SU-DHL-6 (cell line): ENCODE results near the gene TIGD4.
"Not testable (repeated sequence)": the region's sequence is repeated elsewhere in the genome, so short reads cannot be mapped to it uniquely, and the experiment has no call there.

Experiments
- H2AFZ ChIP-seq: fragments of 200-600 bp; sonication (generic); 2 replicates; pipeline ENCODE4 v1.6.1; 2014; ENCODE audit warnings: low read depth, mild to moderate bottlenecking, moderate library complexity, mixed read lengths, antibody characterized with exemption, low read length; ENCODE audit not compliant: severe bottlenecking
- H3F3A ChIP-seq: fragments of 200-600 bp; shearing (Covaris generic); 2 replicates; pipeline ENCODE4 v1.6.0; 2016; ENCODE audit warnings: antibody characterized with exemption, mild to moderate bottlenecking; ENCODE audit not compliant: insufficient read depth
- H3K27ac ChIP-seq: fragments of 200-600 bp; sonication (generic); 2 replicates; pipeline ENCODE4 v1.5.1; 2016; ENCODE audit warnings: low read depth, mild to moderate bottlenecking, low read length, moderate library complexity, mixed read lengths
- H3K27me3 ChIP-seq: fragments of 200-600 bp; sonication (generic), shearing (Covaris generic); 2 replicates; pipeline ENCODE4 v1.6.0; 2014; ENCODE audit warnings: mild to moderate bottlenecking, low read length
- H3K36me3 ChIP-seq: fragments of 200-600 bp; sonication (generic); 2 replicates; pipeline ENCODE4 v1.6.1; 2014; ENCODE audit warnings: mild to moderate bottlenecking, low read length, mixed read lengths
- H3K4me2 ChIP-seq: fragments of 300-600, 200-600 bp; shearing (Covaris generic), sonication (generic); 2 replicates; pipeline ENCODE4 v1.6.0; 2014; ENCODE audit warnings: low read length, low read depth, mild to moderate bottlenecking; ENCODE audit not compliant: poor library complexity, severe bottlenecking
- H3K4me3 ChIP-seq: fragments of 200-600 bp; sonication (generic); 2 replicates; pipeline ENCODE4 v1.5.1; 2014; ENCODE audit warnings: antibody characterized with exemption, low read length, mild to moderate bottlenecking, mixed read lengths; ENCODE audit not compliant: insufficient read depth, poor library complexity, severe bottlenecking
- H3K79me2 ChIP-seq: fragments of 200-600 bp; sonication (generic); 2 replicates; pipeline ENCODE4 v1.6.1; 2014; ENCODE audit warnings: mild to moderate bottlenecking, low read length, moderate library complexity; ENCODE audit not compliant: insufficient read depth
- H3K9ac ChIP-seq: fragments of 200-600 bp; sonication (generic); 2 replicates; pipeline ENCODE4 v1.7.0; 2014; ENCODE audit warnings: mild to moderate bottlenecking, low read length
- H3K9me2 ChIP-seq: fragments of 200-600 bp; sonication (generic); replicated peaks from 2 replicates; pipeline ENCODE4 v1.6.1; 2014; ENCODE audit warnings: low read length; ENCODE audit not compliant: insufficient read depth
- H3K9me3 ChIP-seq: fragments of 200-600 bp; sonication (generic); 2 replicates; pipeline ENCODE4 v1.6.1; 2014; ENCODE audit warnings: low read length, mixed read lengths; ENCODE audit not compliant: insufficient read depth
- H4K20me1 ChIP-seq: fragments of 200-600 bp; sonication (generic); 2 replicates; pipeline ENCODE4 v1.6.1; 2014; ENCODE audit warnings: low read depth, mild to moderate bottlenecking, antibody characterized with exemption, low read length, moderate library complexity, mixed read lengths
- EZH2phosphoT487 ChIP-seq: fragments of 200-600 bp; sonication (generic), shearing (Covaris generic); conservative IDR thresholded peaks from 2 replicates; pipeline ENCODE4 v1.6.1; 2018; ENCODE audit warnings: mild to moderate bottlenecking, antibody characterized with exemption, low read length, moderate library complexity, mixed read lengths
- TF ChIP-seq, protein P1 (sequence below): fragments of 200-600 bp; sonication (generic); IDR thresholded peaks from one replicate; pipeline ENCODE4 v1.5.1; 2017; ENCODE audit warnings: antibody characterized with exemption, mild to moderate bottlenecking, low read length, moderate library complexity; ENCODE audit not compliant: insufficient read depth, poor library complexity, severe bottlenecking

The TIGD4 gene

DNA sequence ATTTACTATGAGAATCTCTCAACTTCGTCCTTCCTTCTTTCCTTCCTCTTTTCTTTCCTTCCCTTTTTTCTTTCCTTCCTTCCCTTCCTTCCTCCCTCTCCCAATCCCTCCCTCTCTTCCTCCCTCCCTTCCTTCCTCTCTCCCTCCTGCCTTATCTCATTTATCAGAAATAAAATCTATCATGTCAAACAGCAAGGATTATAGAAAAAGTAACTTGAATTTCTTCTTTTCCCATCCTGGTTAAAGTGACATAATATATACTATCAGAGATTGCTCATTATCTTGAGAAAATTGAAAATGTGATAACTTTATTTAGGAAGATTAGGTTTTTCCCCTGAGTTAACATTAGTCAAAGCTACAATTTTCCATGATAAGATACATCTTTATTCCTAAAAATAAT, 5.6 kb downstream of the TIGD4 start:
- Histone ChIP-seq H3K4me2 (no peak overlapping the region), H3K4me3 (no peak overlapping the region), H4K20me1 (no peaks in the 10 kb centered on the region), H3K27me3 (no peaks in the 10 kb centered on the region), H3K9me2 (no peaks in the 10 kb centered on the region), H2AFZ (no peak overlapping the region), H3K9ac (no peak overlapping the region), H3K9me3 (no peaks in the 10 kb centered on the region), H3K36me3 (no peaks in the 10 kb centered on the region; the same call in 1 of the 2 replicates), H3K27ac (no peak overlapping the region), H3F3A (no peaks in the 10 kb centered on the region; the same call in 1 of the 2 replicates), H3K79me2 (no peaks in the 10 kb centered on the region)
- no peak for TF ChIP-seq EZH2phosphoT487
- TF ChIP-seq, protein P1, sequence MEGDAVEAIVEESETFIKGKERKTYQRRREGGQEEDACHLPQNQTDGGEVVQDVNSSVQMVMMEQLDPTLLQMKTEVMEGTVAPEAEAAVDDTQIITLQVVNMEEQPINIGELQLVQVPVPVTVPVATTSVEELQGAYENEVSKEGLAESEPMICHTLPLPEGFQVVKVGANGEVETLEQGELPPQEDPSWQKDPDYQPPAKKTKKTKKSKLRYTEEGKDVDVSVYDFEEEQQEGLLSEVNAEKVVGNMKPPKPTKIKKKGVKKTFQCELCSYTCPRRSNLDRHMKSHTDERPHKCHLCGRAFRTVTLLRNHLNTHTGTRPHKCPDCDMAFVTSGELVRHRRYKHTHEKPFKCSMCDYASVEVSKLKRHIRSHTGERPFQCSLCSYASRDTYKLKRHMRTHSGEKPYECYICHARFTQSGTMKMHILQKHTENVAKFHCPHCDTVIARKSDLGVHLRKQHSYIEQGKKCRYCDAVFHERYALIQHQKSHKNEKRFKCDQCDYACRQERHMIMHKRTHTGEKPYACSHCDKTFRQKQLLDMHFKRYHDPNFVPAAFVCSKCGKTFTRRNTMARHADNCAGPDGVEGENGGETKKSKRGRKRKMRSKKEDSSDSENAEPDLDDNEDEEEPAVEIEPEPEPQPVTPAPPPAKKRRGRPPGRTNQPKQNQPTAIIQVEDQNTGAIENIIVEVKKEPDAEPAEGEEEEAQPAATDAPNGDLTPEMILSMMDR, result no peak

DNA sequence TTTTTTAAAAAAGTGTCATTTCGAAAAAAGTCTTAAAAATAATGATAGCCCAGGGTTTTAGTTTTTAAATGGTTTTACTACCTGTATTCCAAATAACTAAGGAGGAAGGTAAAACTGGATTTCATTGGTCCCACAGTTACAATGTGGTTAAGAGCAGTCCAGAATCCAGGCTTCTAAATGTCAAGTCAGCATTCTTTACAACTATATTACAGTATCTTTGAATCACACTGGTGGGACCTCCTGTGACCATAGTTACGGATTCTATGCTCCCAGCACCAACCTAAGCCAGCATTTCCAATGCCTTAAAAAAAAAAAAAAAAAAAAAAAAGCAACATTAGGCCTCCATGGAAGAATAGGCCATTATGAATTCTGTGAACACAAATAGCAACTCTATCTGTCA, 6.2 kb downstream of the TIGD4 start:
- Histone ChIP-seq H3K9me3 (no peaks in the 10 kb centered on the region), H3K36me3 (no peaks in the 10 kb centered on the region; the same call in 1 of the 2 replicates), H2AFZ (no peak overlapping the region), H3K79me2 (no peaks in the 10 kb centered on the region), H3K9me2 (no peaks in the 10 kb centered on the region), H3K27me3 (no peaks in the 10 kb centered on the region), H3K4me2 (no peak overlapping the region), H3K4me3 (no peak overlapping the region), H3K9ac (no peak overlapping the region), H3F3A (no peaks in the 10 kb centered on the region; the same call in 1 of the 2 replicates), H3K27ac (no peak overlapping the region), H4K20me1 (no peaks in the 10 kb centered on the region)
- TF ChIP-seq, protein P1, result no peak
- TF ChIP-seq EZH2phosphoT487, result no peak

DNA sequence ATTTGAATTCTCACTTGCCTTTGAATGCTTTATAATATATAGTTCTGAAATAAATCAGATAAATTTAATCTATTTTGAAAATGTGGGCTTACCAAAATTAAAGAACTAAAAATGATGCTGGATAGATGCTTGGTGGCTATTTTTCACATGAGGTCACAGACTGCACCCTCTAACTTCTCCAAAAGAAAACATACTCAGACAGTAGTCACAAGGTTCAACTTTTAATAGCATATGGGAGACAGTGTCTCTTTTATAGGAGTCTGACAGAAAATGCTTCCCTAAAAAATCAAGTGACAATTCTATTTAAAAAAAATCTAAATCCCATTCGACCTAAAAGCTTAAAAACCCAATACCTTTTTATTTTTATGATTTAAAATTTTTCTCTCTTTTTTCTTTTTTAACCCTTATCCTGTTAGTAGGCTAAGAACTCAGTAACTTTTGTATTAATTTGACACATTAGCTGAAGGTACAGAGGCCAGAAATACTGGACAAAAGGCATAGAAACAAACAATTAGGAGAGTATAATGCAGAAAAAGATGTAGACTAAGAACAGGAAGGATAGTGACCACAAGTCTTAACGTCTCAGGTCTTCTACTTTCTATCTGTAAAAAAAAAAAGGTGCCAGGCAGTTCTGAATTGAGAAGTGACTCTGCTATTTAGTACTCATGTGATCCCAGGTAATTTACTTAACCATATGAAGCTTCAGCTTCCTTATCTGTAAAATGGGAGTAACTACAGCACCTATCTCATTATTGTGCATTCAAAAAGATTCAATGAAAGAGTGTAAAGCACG, 7.6 kb downstream of the TIGD4 start:
- H3K4me2 ChIP-seq, result no peak overlapping the region
- H3K4me3 ChIP-seq, result no peak overlapping the region
- H3F3A ChIP-seq, result no peaks in the 10 kb centered on the region; the same call in 1 of the 2 replicates

DNA sequence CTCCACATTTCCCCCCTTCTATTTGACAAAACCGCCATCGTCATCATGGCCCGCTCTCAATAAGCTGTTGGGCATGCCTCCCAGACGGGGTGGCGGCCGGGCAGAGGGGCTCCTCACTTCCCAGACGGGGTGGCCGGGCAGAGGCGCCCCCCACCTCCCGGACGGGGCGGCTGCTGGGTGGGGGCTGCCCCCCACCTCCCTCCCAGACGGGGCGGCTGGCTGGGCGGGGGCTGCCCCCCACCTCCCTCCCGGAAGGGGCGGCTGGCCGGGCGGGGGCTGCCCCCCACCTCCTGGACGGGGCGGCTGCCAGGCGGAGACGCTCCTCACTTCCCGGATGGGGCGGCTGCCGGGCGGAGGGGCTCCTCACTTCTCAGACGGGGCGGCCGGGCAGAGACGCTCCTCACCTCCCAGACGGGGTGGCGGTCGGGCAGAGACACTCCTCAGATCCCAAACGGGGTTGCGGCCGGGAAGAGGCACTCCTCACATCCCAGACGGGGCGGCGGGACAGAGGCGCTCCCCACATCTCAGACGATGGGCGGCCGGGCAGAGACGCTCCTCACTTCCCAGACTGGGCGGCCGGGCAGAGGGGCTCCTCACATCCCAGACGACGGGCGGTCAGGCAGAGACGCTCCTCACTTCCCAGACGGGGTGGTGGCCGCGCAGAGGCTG, 14.3 kb downstream of the TIGD4 start:
- not testable (repeated sequence) for H3K27me3 ChIP-seq, H3F3A ChIP-seq, H3K4me3 ChIP-seq

More for the DNA sequence above, 7.6 kb downstream of the TIGD4 start:
- TF ChIP-seq, protein P1, result no peak
- no peak for TF ChIP-seq EZH2phosphoT487
- Histone ChIP-seq H3K27ac (no peak overlapping the region), H3K27me3 (no peaks in the 10 kb centered on the region), H4K20me1 (no peaks in the 10 kb centered on the region), H3K9me2 (no peaks in the 10 kb centered on the region), H3K9me3 (no peaks in the 10 kb centered on the region), H2AFZ (no peak overlapping the region), H3K9ac (no peak overlapping the region), H3K79me2 (no peaks in the 10 kb centered on the region), H3K36me3 (no peaks in the 10 kb centered on the region; the same call in 1 of the 2 replicates)

More for the DNA sequence above, 14.3 kb downstream of the TIGD4 start:
- H3K79me2 ChIP-seq, H3K27ac ChIP-seq, H3K9ac ChIP-seq, H3K9me3 ChIP-seq, H2AFZ ChIP-seq, H3K9me2 ChIP-seq, H3K36me3 ChIP-seq, H3K4me2 ChIP-seq, H4K20me1 ChIP-seq: not testable (repeated sequence)
